Left renal pelvis (tissue), 4 donors: ENCODE measurements around the gene CEBPZ. TPM values are rescaled to one million over a fixed set of nuclear protein-coding genes. Genes with fewer than 3 reads are reported as not detected.
A peak's percentile ranks its signal among the peaks of the same experiment; 100 is the strongest.

Experiments
- DNase-seq, 4 donors: peaks; one replicate each; pipeline ENCODE4 v3.0.0-alpha.2; 2013; ENCODE audit warnings: low read depth in 4 of 4, low spot score in 3 of 4
- polyA plus RNA-seq, 4 donors: library from polyadenylated mRNA; unstranded; fragments of 120-200 nt; gene quantifications; one replicate each; pipeline ENCODE4 v1.2.1, GENCODE V29; 2013; ENCODE audit not compliant: insufficient read length in 4 of 4

Gene CEBPZ
- polyA plus RNA-seq, 4 donors: 49.3 to 88.1 (median 79.8) TPM

GRCh38 chr2:37181726-37182684 is 49.4 kb downstream of the CEBPZ start:
- no peak for DNase-seq

- DNase-seq: no peak
These were observed 50.8 kb downstream of the CEBPZ start for GRCh38 chr2:37180640-37181039.

DNA sequence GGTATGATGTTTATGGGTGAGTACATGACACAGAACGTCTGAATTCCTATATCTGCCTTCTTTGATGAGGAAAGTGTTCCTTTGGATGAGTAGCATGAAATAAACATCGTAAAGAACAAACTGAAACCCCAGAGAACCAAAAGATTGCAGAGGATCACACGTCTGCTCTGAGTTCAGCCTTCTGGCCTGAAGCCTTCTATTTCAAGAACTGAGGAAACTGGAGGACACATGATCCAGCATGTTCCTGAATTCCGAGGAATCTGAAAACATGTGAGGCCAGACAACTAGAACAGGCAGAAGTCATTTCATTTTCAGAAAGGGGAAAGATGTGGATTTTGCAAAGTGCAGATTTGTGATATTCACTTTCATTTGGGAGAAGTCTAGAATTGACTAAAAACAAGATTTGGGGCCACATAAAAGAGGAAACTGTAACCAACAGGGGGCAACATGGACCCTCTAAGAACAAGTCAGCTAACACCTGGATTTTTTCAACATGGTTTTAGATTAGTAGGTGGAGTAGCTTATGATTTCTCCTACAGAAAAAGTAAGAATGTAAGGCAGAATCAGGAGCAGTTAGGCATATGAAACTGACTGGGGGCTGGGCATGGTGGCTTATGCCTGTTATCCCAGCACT is 51.3 kb downstream of the CEBPZ start:
- DNase-seq: no peak

GRCh38 chr2:37173741-37174140 is 57.7 kb downstream of the CEBPZ start:
- no peak for DNase-seq

GRCh38 chr2:37171624-37171950 is 59.8 kb downstream of the CEBPZ start:
- no peak for DNase-seq

- peak in 1 of 4 donors; percentile 12 for DNase-seq
These were observed 63.0 kb downstream of the CEBPZ start for GRCh38 chr2:37168217-37168981.

DNA sequence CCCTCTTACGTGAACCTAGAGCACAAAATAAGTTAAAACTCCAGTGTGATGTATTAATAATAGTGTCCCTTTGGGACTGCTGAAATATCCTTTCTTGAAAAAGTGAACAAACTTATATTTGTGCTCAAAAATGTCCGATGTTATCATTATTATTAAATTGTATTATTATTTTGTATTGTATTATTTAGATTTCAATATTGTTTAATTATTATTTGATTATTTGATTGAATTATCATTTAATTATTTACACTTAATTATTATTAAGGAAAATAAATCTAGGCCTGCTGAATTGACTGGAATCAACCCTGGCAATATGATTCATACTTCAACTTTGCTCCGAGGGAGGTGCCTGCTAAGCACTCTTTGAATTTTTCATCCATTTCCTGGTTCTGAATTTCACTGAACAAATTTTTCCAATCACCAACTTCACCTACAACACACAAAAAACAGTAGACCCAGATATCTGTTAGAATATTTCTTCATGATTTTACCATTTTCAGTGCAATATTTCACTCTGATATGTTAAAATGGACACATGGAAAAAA is 63.7 kb downstream of the CEBPZ start:
- DNase-seq: no peak

DNA sequence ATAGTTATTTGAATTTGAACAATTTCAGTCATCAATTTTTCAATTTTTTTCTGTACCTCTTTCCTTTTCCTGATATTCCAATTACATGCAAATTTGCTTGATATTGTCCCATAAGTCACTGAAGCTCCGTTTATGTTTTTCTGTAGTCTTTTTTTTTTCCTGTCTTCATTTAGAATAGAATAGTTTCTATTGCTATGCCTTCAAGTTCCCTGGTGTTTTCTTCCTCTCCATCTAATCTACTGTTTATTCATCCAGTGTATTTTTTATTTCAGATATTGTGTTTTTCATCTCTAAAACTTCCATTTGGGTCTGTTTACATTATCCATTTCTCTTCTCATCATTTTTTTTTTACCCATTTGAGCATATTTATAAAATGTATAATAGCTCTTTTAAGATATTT is 66.6 kb downstream of the CEBPZ start:
- DNase-seq: no peak

DNA sequence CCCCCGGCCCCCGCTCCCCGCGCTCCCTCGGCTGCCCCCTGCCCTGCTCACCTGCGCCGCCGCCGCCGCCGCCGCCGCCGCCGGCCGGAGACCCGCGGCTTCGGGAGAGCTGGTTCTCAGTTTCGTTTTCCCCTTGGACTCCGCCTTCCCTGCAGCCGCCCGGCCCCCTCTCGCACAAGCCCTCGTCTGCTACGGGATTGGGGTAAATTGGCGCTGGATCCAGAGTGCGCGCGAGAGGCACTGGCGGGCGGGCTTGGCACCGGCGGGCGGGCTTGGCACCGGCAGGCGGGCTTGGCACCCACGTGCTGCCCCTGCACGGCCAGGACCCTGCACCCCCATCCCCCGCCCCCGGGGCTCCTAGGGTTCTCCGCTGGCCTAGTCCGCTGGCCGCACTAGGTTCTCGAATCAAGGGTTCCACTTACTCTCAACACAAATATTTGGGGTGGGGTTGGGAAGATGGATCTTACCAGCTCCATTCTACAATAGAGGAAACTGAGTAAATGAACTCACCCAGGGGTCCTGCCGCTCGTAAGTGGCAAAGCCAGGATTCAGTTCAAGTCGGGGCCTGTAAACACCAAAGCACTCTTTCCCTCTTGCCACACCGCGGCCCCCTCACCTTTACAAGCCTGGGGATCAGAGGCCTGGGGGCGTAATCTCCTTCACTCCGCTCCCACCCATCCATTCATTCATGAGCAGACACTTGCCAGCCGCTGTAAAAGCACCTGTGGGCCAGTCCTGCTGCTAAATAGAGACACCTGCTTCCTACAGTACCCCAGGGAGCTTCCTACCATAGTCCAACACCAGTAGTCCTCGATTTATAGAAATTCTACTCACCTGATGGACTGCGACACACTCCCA is 74.3 kb downstream of the CEBPZ start, which contains the start of gene EIF2AK2:
Gene EIF2AK2 (minus strand): TSS at position 124 of the 858 bp plus-strand sequence. CDS start 9,174 bp downstream, outside the sequence.
- DNase-seq: peak; percentile 27 to 65 (median 55)

- peak; percentile 42 to 59 (median 50) for DNase-seq
These were observed 75.1 kb downstream of the CEBPZ start for GRCh38 chr2:37156071-37156856.

- DNase-seq: no peak
These were observed 76.6 kb downstream of the CEBPZ start for GRCh38 chr2:37154785-37155184.

GRCh38 chr2:37153224-37153623 is 78.2 kb downstream of the CEBPZ start:
- DNase-seq: no peak

Other genes starting within 250 kb of the CEBPZ start
- gene HEATR5B, start 147.2 kb downstream of the CEBPZ start, polyA plus RNA-seq: 10 to 100 TPM; 19.6 to 24.9 (median 23.3) TPM
- 10 to 100 TPM; 10.6 to 12.1 (median 11.3) TPM for gene GPATCH11, start 147.1 kb downstream of the CEBPZ start, polyA plus RNA-seq
- 10 to 100 TPM; 33.1 to 40.7 (median 38.5) TPM for gene EIF2AK2, start 74.6 kb downstream of the CEBPZ start, polyA plus RNA-seq
- not detected for gene SULT6B1, start 42.9 kb downstream of the CEBPZ start, polyA plus RNA-seq
- 10 to 100 TPM; 46.3 to 60.3 (median 59.8) TPM for gene CEBPZOS, start 35.1 kb downstream of the CEBPZ start, polyA plus RNA-seq
- 10 to 100 TPM; 20.5 to 30.2 (median 28.6) TPM for gene NDUFAF7, start 62 bp upstream of the CEBPZ start, polyA plus RNA-seq
- 10 to 100 TPM; 52.2 to 70.5 (median 56.9) TPM for gene PRKD3, start 93.2 kb upstream of the CEBPZ start, polyA plus RNA-seq
- gene QPCT, start 113.0 kb upstream of the CEBPZ start, polyA plus RNA-seq: 10 to 100 TPM in 3 of 4 donors, 1 to 10 TPM in 1; 7.5 to 18.9 (median 13.8) TPM